ENCODE data around the gene TACC3.

DNA sequence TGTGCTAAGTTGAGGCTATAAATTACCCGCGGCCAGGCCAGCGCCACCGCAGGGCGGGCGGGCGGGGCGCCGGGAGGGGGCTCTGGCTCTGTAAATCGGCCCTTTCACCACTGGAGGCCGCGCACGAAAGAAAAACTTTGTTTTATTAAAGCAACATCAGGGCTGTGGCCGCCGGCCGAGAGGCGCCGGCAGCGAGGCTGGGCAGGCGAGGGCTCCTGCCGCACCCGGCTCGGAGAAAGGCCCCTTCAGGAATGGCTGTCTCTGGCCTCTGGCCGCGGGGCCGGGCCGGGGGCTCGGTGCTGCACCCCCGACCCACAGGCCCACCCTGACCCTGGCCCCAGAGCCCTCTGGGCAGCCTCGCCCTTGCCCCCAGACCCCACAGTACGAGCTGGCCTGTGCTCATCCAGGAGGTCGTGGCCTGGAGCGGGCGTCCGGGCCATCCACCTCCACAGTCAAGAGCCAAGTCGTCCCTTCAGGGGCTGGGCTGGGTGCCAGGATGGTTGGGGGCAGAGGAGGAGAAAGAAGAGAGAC lies 42.3 kb downstream of the TACC3 start:
- TF ChIP-seq, protein P1, sequence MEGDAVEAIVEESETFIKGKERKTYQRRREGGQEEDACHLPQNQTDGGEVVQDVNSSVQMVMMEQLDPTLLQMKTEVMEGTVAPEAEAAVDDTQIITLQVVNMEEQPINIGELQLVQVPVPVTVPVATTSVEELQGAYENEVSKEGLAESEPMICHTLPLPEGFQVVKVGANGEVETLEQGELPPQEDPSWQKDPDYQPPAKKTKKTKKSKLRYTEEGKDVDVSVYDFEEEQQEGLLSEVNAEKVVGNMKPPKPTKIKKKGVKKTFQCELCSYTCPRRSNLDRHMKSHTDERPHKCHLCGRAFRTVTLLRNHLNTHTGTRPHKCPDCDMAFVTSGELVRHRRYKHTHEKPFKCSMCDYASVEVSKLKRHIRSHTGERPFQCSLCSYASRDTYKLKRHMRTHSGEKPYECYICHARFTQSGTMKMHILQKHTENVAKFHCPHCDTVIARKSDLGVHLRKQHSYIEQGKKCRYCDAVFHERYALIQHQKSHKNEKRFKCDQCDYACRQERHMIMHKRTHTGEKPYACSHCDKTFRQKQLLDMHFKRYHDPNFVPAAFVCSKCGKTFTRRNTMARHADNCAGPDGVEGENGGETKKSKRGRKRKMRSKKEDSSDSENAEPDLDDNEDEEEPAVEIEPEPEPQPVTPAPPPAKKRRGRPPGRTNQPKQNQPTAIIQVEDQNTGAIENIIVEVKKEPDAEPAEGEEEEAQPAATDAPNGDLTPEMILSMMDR (IDR thresholded peaks at IDR 0.05; ENCODE audit: insufficient read depth, low read depth, low read length), result no peak
- TF ChIP-seq EZH2 (IDR thresholded peaks at IDR 0.05; ENCODE audit: insufficient read depth, low read length), result no peak

Data from astrocyte (in vitro differentiated cells and primary cell).